K562 (cell line): ENCODE measurements around the gene HOXB7. TPM values are rescaled to one million over a fixed set of nuclear protein-coding genes. Genes with fewer than 3 reads are reported as not detected.

ENCODE experiments used
- ATAC-seq: fragments of 200-7000 bp; cut with Tn5 transposase; 3 replicates; pipeline ENCODE4 v1.9.1; 2020; ENCODE audit warnings: moderate library complexity
- BruUV-seq: library from RNA; stranded (reverse); fragments of 400-500 nt; replicated peaks from 2 replicates; lab custom pipeline; 2021; lab: Mats Ljungman, UMichigan
- CTCF ChIA-PET: fragments of 300-600 bp; formaldehyde crosslinking; extraction: SDS; loops from one replicate; lab custom pipeline; 2021; ENCODE audit warnings: low intra/inter-chr PET ratio; lab: Yijun Ruan, JAX
- POLR2A ChIA-PET: fragments of 300-600, 350-650 bp; sonication (Branson Sonifier 250); formaldehyde crosslinking; extraction: SDS; loops from one replicate; lab custom pipeline; 2021; ENCODE audit warnings: antibody characterized with exemption, inconsistent platforms; lab: Yijun Ruan, JAX
- DNase-seq, 4 experiments: peaks; one replicate each; pipeline versions ENCODE4 v3.0.0 to v3.0.0-alpha.2; 2011 to 2018; ENCODE audit warnings: low spot score in 3 of 4, mixed read lengths in 3 of 4; ENCODE audit errors: extremely low read depth in 1 of 4
- FAIRE-seq: peaks from 2 replicates; lab custom pipeline; 2011; peaks lifted over from hg19 to GRCh38; lab: Jason Lieb, UNC
- H2AFZ ChIP-seq: 2 replicates; pipeline ENCODE4 v1.6.0; 2011; ENCODE audit warnings: low read depth, low read length, control low read depth, inconsistent platforms
- H3K27ac ChIP-seq: fragments of 200-600 bp; 3 replicates; pipeline ENCODE4 v1.8.0; 2011; ENCODE audit warnings: low read depth, mild to moderate bottlenecking, control low read depth, inconsistent platforms, low read length, moderate library complexity, mixed read lengths; ENCODE audit errors: extremely low read depth
- H3K27me3 ChIP-seq, 2 experiments: fragments of 300-600 bp in 1 of 2; 2 replicates in 1 of 2; 3 replicates in 1 of 2; pipeline versions ENCODE4 v1.6.0 to v1.8.0; 2011; ENCODE audit warnings: inconsistent platforms in 2 of 2, low read length in 2 of 2, mild to moderate bottlenecking in 1 of 2, mixed read lengths in 1 of 2, moderate library complexity in 1 of 2; ENCODE audit not compliant: control insufficient read depth in 2 of 2, insufficient read depth in 2 of 2
- H3K36me3 ChIP-seq: fragments of 300-600 bp; 3 replicates; pipeline ENCODE4 v1.8.0; 2011; ENCODE audit warnings: mild to moderate bottlenecking, low read length, inconsistent platforms; ENCODE audit not compliant: control insufficient read depth, insufficient read depth
- H3K4me1 ChIP-seq, 2 experiments: fragments of 200-600 bp in 1 of 2; replicated peaks in 1 of 2; 2 replicates in 1 of 2; 3 replicates in 1 of 2; pipeline versions ENCODE4 v1.5.1 to v1.8.0; 2011; ENCODE audit warnings: inconsistent platforms in 2 of 2, low read length in 2 of 2, mild to moderate bottlenecking in 1 of 2, mixed read lengths in 1 of 2, moderate library complexity in 1 of 2; ENCODE audit not compliant: control insufficient read depth in 2 of 2, insufficient read depth in 2 of 2
- H3K4me2 ChIP-seq: 2 replicates; pipeline ENCODE4 v1.6.1; 2011; ENCODE audit warnings: low read length, control low read depth, inconsistent platforms, mixed read lengths; ENCODE audit not compliant: insufficient read depth
- H3K4me3 ChIP-seq: fragments of 200-600 bp; sonication (generic), shearing (Covaris generic); 2 replicates; pipeline ENCODE4 v1.5.1; 2016; ENCODE audit warnings: control low read depth, inconsistent platforms
- H3K79me2 ChIP-seq: fragments of 200-600 bp; 3 replicates; pipeline ENCODE4 v1.8.0; 2011; ENCODE audit warnings: low read length, inconsistent platforms; ENCODE audit not compliant: control insufficient read depth, insufficient read depth
- H3K9ac ChIP-seq, 2 experiments: 2 replicates each; pipeline versions ENCODE4 v1.6.0 to v1.6.1; 2011; ENCODE audit warnings: low read depth in 2 of 2, low read length in 2 of 2, control low read depth in 1 of 2, inconsistent platforms in 1 of 2, mild to moderate bottlenecking in 1 of 2, mixed read lengths in 1 of 2; ENCODE audit not compliant: insufficient read depth in 1 of 2
- H3K9me1 ChIP-seq: one replicate; pipeline ENCODE4 v1.6.0; 2011; ENCODE audit warnings: inconsistent platforms, mild to moderate bottlenecking, low read length, moderate library complexity; ENCODE audit not compliant: control insufficient read depth, insufficient read depth
- H3K9me3 ChIP-seq: replicated peaks from 2 replicates; pipeline ENCODE4 v1.5.1; 2011; ENCODE audit warnings: low read depth, low read length, inconsistent platforms; ENCODE audit not compliant: control insufficient read depth, insufficient read depth
- H4K20me1 ChIP-seq: replicated peaks from 2 replicates; pipeline ENCODE4 v1.6.1; 2011; ENCODE audit warnings: low read length, inconsistent platforms, mixed read lengths; ENCODE audit not compliant: control insufficient read depth, insufficient read depth
- CEBPB ChIP-seq: fragments of 450-650 bp; IDR thresholded peaks from 2 replicates; pipeline ENCODE4 v1.6.1; 2016; ENCODE audit warnings: missing genetic modification characterization, missing compliant biosample characterization
- ZNF316 ChIP-seq: fragments of 450-650 bp; IDR thresholded peaks from 2 replicates; pipeline ENCODE4 v1.6.1; 2016
- WGBS: fragments of 100-300 bp; shearing (Covaris generic); methylation state at CpG from one replicate; pipeline ENCODE4 v1.1.6; 2016; ENCODE audit warnings: low coverage, mixed read lengths; ENCODE audit not compliant: insufficient coverage; ENCODE audit errors: missing lambda C conversion rate; 5-methylcytosine and 5-hydroxymethylcytosine counted together
- in situ Hi-C: fragments of 300-500 bp; cut with MboI; formaldehyde crosslinking; loops from 4 replicates; pipeline ENCODE4 v1.15.0; 2018; ENCODE audit warnings: inconsistent platforms, mixed read lengths
- intact Hi-C: fragments of 100-400 bp; cut with micrococcal nuclease; formaldehyde crosslinking; loops from 2 replicates; pipeline ENCODE4 v1.14.2; 2022
- polyA plus RNA-seq, 8 experiments: library from polyadenylated mRNA; depleted of rRNA in 4 of 8; stranded (reverse) in 5 of 8; unstranded in 3 of 8; fragments of >200 nt; fragmentation: Nextera tagmentation in 2 of 8; fragmentation: Illumina TruSeq in 1 of 8; extraction: Ambion mirVana in 2 of 8; extraction: Trizol in 1 of 8; gene quantifications; 2 replicates each; pipeline versions ENCODE4 v1.2.1 to v1.2.3, GENCODE V29; 2011 to 2014; ENCODE audit warnings: inconsistent platforms in 1 of 8, missing spikeins in 1 of 8
- total RNA-seq, 7 experiments: library from RNA; depleted of rRNA in 6 of 7; stranded (reverse); fragments of >200 nt in 6 of 7; fragmentation: Illumina TruSeq in 2 of 7; extraction: Trizol in 2 of 7; gene quantifications; 2 replicates each; pipeline versions ENCODE4 v1.2.1 to v1.2.3, GENCODE V29; 2011 to 2021; ENCODE audit warnings: low replicate concordance in 1 of 7
- TF ChIP-seq, protein P1 (sequence below): fragments of 200-600 bp; sonication (generic); IDR thresholded peaks from one replicate; pipeline ENCODE4 v1.6.1; 2012; ENCODE audit warnings: mild to moderate bottlenecking, low read depth, low read length, inconsistent platforms
- TF ChIP-seq, protein P2 (sequence below): fragments of 450-650 bp; IDR thresholded peaks from 2 replicates; pipeline ENCODE4 v1.6.1; 2018; ENCODE audit not compliant: partially characterized antibody

The HOXB7 gene
- total and polyA plus RNA-seq, 9 of the 15 experiments (the other 6 are each of a cell fraction or from before 2014, with no cell fraction given): 5.5 to 16.7 (median 8.3) TPM

DNA sequence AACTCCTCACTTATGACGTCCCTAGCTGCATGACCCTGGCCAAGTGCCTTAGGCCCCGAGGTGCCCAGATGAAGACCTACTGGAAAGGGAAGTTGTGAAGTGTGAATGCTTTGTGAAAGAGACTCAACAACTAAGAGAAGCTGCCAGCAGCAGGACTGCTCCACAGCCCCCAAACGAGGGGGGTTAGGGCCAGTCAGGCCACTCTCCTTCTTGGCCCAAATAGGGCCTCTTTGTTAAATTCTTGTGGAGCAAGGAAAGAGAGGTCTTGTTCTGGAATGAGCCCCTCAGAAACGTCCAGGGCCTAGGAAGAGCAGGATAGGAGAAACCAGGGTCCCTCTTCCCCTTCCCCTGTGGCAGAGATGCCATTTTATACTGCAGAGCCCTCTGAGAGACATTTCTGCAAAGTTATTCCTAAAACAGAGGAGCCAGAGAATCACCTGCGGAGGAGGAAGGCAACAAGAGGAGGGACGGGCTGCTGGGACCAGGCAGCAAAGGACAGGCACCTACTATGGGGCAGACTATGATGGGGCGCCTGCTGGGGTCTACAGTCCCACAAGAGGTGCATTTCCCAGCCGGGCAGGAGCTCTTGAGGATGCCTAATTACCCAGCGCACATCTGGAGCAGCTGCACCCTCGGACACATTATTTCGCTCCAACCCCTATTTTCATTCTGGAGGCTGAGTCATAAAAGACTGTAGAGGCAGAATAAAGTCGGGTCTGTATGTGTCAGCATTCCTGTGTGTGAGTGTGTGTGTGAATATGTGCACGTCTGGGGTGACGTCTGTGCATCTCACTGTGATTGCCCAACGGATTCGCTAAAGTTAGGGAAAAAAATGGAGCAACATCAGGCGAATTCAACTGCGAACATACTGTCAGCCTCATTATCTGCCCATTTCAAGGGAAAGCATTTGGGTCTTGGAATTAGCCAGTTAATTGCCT is 26.8 kb upstream of the HOXB7 start:
- peaks cover 4% of the 10 kb centered on the region for H3K9me1 ChIP-seq
- no peaks in the 10 kb centered on the region for H3K9me3 ChIP-seq
- ChIA-PET POLR2A (interaction anchor here (1.0 to 3.8 kb wide), 3 partner anchors 8 to 19 kb away, joined by 3 to 43 read pairs (median 8); partner anchors contain the start of gene HOXB9), CTCF (no interaction called here)
- peak; percentile 40 for TF ChIP-seq ZNF316
- TF ChIP-seq CEBPB: 0 out of 2 replicates have a peak, but pooled peaks have one; percentile 27
- TF ChIP-seq, protein P1, sequence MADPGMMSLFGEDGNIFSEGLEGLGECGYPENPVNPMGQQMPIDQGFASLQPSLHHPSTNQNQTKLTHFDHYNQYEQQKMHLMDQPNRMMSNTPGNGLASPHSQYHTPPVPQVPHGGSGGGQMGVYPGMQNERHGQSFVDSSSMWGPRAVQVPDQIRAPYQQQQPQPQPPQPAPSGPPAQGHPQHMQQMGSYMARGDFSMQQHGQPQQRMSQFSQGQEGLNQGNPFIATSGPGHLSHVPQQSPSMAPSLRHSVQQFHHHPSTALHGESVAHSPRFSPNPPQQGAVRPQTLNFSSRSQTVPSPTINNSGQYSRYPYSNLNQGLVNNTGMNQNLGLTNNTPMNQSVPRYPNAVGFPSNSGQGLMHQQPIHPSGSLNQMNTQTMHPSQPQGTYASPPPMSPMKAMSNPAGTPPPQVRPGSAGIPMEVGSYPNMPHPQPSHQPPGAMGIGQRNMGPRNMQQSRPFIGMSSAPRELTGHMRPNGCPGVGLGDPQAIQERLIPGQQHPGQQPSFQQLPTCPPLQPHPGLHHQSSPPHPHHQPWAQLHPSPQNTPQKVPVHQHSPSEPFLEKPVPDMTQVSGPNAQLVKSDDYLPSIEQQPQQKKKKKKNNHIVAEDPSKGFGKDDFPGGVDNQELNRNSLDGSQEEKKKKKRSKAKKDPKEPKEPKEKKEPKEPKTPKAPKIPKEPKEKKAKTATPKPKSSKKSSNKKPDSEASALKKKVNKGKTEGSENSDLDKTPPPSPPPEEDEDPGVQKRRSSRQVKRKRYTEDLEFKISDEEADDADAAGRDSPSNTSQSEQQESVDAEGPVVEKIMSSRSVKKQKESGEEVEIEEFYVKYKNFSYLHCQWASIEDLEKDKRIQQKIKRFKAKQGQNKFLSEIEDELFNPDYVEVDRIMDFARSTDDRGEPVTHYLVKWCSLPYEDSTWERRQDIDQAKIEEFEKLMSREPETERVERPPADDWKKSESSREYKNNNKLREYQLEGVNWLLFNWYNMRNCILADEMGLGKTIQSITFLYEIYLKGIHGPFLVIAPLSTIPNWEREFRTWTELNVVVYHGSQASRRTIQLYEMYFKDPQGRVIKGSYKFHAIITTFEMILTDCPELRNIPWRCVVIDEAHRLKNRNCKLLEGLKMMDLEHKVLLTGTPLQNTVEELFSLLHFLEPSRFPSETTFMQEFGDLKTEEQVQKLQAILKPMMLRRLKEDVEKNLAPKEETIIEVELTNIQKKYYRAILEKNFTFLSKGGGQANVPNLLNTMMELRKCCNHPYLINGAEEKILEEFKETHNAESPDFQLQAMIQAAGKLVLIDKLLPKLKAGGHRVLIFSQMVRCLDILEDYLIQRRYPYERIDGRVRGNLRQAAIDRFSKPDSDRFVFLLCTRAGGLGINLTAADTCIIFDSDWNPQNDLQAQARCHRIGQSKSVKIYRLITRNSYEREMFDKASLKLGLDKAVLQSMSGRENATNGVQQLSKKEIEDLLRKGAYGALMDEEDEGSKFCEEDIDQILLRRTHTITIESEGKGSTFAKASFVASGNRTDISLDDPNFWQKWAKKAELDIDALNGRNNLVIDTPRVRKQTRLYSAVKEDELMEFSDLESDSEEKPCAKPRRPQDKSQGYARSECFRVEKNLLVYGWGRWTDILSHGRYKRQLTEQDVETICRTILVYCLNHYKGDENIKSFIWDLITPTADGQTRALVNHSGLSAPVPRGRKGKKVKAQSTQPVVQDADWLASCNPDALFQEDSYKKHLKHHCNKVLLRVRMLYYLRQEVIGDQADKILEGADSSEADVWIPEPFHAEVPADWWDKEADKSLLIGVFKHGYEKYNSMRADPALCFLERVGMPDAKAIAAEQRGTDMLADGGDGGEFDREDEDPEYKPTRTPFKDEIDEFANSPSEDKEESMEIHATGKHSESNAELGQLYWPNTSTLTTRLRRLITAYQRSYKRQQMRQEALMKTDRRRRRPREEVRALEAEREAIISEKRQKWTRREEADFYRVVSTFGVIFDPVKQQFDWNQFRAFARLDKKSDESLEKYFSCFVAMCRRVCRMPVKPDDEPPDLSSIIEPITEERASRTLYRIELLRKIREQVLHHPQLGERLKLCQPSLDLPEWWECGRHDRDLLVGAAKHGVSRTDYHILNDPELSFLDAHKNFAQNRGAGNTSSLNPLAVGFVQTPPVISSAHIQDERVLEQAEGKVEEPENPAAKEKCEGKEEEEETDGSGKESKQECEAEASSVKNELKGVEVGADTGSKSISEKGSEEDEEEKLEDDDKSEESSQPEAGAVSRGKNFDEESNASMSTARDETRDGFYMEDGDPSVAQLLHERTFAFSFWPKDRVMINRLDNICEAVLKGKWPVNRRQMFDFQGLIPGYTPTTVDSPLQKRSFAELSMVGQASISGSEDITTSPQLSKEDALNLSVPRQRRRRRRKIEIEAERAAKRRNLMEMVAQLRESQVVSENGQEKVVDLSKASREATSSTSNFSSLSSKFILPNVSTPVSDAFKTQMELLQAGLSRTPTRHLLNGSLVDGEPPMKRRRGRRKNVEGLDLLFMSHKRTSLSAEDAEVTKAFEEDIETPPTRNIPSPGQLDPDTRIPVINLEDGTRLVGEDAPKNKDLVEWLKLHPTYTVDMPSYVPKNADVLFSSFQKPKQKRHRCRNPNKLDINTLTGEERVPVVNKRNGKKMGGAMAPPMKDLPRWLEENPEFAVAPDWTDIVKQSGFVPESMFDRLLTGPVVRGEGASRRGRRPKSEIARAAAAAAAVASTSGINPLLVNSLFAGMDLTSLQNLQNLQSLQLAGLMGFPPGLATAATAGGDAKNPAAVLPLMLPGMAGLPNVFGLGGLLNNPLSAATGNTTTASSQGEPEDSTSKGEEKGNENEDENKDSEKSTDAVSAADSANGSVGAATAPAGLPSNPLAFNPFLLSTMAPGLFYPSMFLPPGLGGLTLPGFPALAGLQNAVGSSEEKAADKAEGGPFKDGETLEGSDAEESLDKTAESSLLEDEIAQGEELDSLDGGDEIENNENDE: no peak
- TF ChIP-seq, protein P2, sequence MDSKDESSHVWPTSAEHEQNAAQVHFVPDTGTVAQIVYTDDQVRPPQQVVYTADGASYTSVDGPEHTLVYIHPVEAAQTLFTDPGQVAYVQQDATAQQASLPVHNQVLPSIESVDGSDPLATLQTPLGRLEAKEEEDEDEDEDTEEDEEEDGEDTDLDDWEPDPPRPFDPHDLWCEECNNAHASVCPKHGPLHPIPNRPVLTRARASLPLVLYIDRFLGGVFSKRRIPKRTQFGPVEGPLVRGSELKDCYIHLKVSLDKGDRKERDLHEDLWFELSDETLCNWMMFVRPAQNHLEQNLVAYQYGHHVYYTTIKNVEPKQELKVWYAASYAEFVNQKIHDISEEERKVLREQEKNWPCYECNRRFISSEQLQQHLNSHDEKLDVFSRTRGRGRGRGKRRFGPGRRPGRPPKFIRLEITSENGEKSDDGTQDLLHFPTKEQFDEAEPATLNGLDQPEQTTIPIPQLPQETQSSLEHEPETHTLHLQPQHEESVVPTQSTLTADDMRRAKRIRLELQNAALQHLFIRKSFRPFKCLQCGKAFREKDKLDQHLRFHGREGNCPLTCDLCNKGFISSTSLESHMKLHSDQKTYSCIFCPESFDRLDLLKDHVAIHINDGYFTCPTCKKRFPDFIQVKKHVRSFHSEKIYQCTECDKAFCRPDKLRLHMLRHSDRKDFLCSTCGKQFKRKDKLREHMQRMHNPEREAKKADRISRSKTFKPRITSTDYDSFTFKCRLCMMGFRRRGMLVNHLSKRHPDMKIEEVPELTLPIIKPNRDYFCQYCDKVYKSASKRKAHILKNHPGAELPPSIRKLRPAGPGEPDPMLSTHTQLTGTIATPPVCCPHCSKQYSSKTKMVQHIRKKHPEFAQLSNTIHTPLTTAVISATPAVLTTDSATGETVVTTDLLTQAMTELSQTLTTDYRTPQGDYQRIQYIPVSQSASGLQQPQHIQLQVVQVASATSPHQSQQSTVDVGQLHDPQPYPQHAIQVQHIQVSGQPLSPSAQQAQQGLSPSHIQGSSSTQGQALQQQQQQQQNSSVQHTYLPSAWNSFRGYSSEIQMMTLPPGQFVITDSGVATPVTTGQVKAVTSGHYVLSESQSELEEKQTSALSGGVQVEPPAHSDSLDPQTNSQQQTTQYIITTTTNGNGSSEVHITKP: peak; percentile 76
- in situ Hi-C loops: no loop called here
- no peak for ATAC-seq
- H3K4me3 ChIP-seq: no peak overlapping the region
- peaks cover 47 to 63% of the 10 kb centered on the region in 2 experiments for H3K4me1 ChIP-seq
- no peak overlapping the region for H3K27ac ChIP-seq
- peaks cover 18% of the 10 kb centered on the region; the same call in 2 of the 3 replicates for H3K79me2 ChIP-seq
- H3K9ac ChIP-seq: peak overlapping the region in 1 of 2 experiments; percentile 49; a peak in 1 of 4 replicates
- H4K20me1 ChIP-seq: no peaks in the 10 kb centered on the region
- peaks cover 8% of the 10 kb centered on the region; the same call in 1 of the 3 replicates for H3K36me3 ChIP-seq
- WGBS: 63% methylated on average over 18 of the region's 18 CpGs
- no peak for DNase-seq
- BruUV-seq: no TSS peak
- no peaks in the 10 kb centered on the region for H3K27me3 ChIP-seq
- no peak overlapping the region for H3K4me2 ChIP-seq
- intact Hi-C loops: no loop called here
- peak overlapping the region; percentile 42 for H2AFZ ChIP-seq
- FAIRE-seq: peak; percentile 51
